H1 (cell line): ENCODE measurements around the gene HOXA6. TPM values are rescaled to one million over a fixed set of nuclear protein-coding genes. Genes with fewer than 3 reads are reported as not detected.
A peak's percentile ranks its signal among the peaks of the same experiment; 100 is the strongest.

Experiments used
- BRCA1 ChIP-seq: IDR thresholded peaks from 2 replicates; pipeline ENCODE4 v1.6.1; 2012; ENCODE audit warnings: low read depth, low read length, improper control_type of control experiment
- JUND ChIP-seq: IDR thresholded peaks from 2 replicates; pipeline ENCODE4 v1.6.1; 2011; ENCODE audit warnings: mild to moderate bottlenecking, improper control_type of control experiment, low read length
- RAD21 ChIP-seq, 2 experiments: IDR thresholded peaks in 1 of 2; conservative IDR thresholded peaks in 1 of 2; 2 replicates each; pipeline ENCODE4 v1.6.1; 2011; ENCODE audit warnings: low read depth in 2 of 2, low read length in 2 of 2, improper control_type of control experiment in 1 of 2, inconsistent platforms in 1 of 2, mild to moderate bottlenecking in 1 of 2, moderate library complexity in 1 of 2
- SIN3A ChIP-seq, 2 experiments: IDR thresholded peaks in 1 of 2; conservative IDR thresholded peaks in 1 of 2; 2 replicates each; pipeline ENCODE4 v1.6.1; 2011 to 2012; ENCODE audit warnings: low read length in 2 of 2, improper control_type of control experiment in 1 of 2, low read depth in 1 of 2, mild to moderate bottlenecking in 1 of 2
- SP1 ChIP-seq: IDR thresholded peaks from 2 replicates; pipeline ENCODE4 v1.6.1; 2011; ENCODE audit warnings: low read depth, low read length
- SP2 ChIP-seq: IDR thresholded peaks from 2 replicates; pipeline ENCODE4 v1.6.1; 2012; ENCODE audit warnings: mild to moderate bottlenecking, low read length, inconsistent platforms
- polyA plus RNA-seq, 7 experiments: library from polyadenylated mRNA; depleted of rRNA in 3 of 7; stranded (reverse) in 5 of 7; unstranded in 2 of 7; fragments of >200 nt in 5 of 7; fragments of 200-250 nt in 2 of 7; gene quantifications; 1 replicate in 5 of 7; 2 replicates in 1 of 7; 4 replicates in 1 of 7; pipeline versions ENCODE4 v1.2.1 to v1.2.3, GENCODE V29; 2011 to 2013; ENCODE audit warnings: missing spikeins in 2 of 7, mixed read lengths in 2 of 7
- total RNA-seq: library from RNA; stranded (reverse); fragmentation: NEBNext Ultra II Directional; extraction: Animal tissue kit (Norgen Biotek cat#: 25700); gene quantifications from 2 replicates; pipeline ENCODE4 v1.2.1, GENCODE V29; 2021

Gene HOXA6
- total and polyA plus RNA-seq, 2 of the 8 experiments (the other 6 are each of a cell fraction or from before 2014, with no cell fraction given), result not detected

- no peak for TF ChIP-seq JUND
- TF ChIP-seq RAD21 (IDR thresholded peaks at IDR 0.05 in 1 of 2, conservative IDR thresholded peaks at IDR 0.05 in 1 of 2; ENCODE audit: low read depth in 2 of 2, low read length in 2 of 2), result peak; percentile 48 to 66
- TF ChIP-seq BRCA1, result no peak
- no peak for TF ChIP-seq SP1
- TF ChIP-seq SP2, result no peak
- no peak for TF ChIP-seq SIN3A (conservative IDR thresholded peaks at IDR 0.05 in 1 of 2, IDR thresholded peaks at IDR 0.05 in 1 of 2; ENCODE audit: low read depth in 1 of 2, low read length in 2 of 2)
Observed at GRCh38 chr7:27150568-27151340, 3.2 kb upstream of the HOXA6 start (continued).
